Adrenal gland (tissue), 12 donors: ENCODE data around the gene CHI3L1. TPM values are rescaled to one million over a fixed set of nuclear protein-coding genes. Genes with fewer than 3 reads are reported as not detected.

Source experiments
- DNase-seq, 7 donors: peaks; one replicate each; pipeline ENCODE4 v3.0.0-alpha.2; 2019 to 2020
- H3K27ac ChIP-seq, 5 donors: fragments of 200-600 bp; sonication (generic) in 4 of 5; 1 replicate in 3 of 5; 2 replicates in 2 of 5; pipeline versions ENCODE4 v1.5.1 to v1.8.0; 2016 to 2020; ENCODE audit warnings: mild to moderate bottlenecking in 1 of 5
- H3K27me3 ChIP-seq: fragments of 200-600 bp; 2 replicates; pipeline ENCODE4 v1.8.0; 2021
- H3K36me3 ChIP-seq, 2 donors: fragments of 200-600 bp; replicated peaks in 1 of 2; 1 replicate in 1 of 2; 2 replicates in 1 of 2; pipeline versions ENCODE4 v1.5.1 to v1.8.0; 2018 to 2022
- H3K4me1 ChIP-seq, 2 donors: fragments of 200-600 bp; replicated peaks in 1 of 2; 1 replicate in 1 of 2; 2 replicates in 1 of 2; pipeline versions ENCODE4 v1.5.1 to v1.8.0; 2018 to 2021
- H3K4me3 ChIP-seq, 4 donors: fragments of 200-600 bp; sonication (generic) in 3 of 4; one replicate each; pipeline ENCODE4 v1.5.1; 2016 to 2018
- H3K9me3 ChIP-seq, 3 donors: fragments of 200-600 bp; sonication (generic) in 1 of 3; replicated peaks in 1 of 3; 1 replicate in 2 of 3; 2 replicates in 1 of 3; pipeline versions ENCODE4 v1.5.1 to v1.8.0; 2016 to 2021
- POLR2A ChIP-seq, 2 donors: fragments of 450-650 bp; IDR thresholded peaks; one replicate each; pipeline ENCODE4 v1.6.1; 2017; ENCODE audit warnings: antibody characterized with exemption in 2 of 2, mild to moderate bottlenecking in 2 of 2, moderate library complexity in 1 of 2
- WGBS, 4 donors: extraction: QIAGEN DNeasy Blood & Tissue Kit in 2 of 4; methylation state at CpG; one replicate each; pipeline versions ENCODE4 v1.1.5 to v1.1.7; 2013 to 2017; 5-methylcytosine and 5-hydroxymethylcytosine counted together
- intact Hi-C, 2 donors: fragments of 100-400 bp; cut with DNase I; formaldehyde crosslinking; loops; one replicate each; pipeline versions ENCODE4 v1.14.1 to v1.15.0; 2022 to 2023
- polyA plus RNA-seq, 3 donors: library from polyadenylated mRNA; stranded (reverse); fragments of 200-250 nt in 2 of 3; fragments of 350-450 nt in 1 of 3; fragmentation: Illumina TruSeq in 1 of 3; extraction: RNeasy Lipid Tissue Mini Kit (QIAGEN cat#74804) in 1 of 3; gene quantifications; one replicate each; pipeline ENCODE4 v1.2.3, GENCODE V29; 2013 to 2014
- total RNA-seq, 9 donors: library from RNA; depleted of rRNA in 4 of 9; stranded (reverse); fragments of >200 nt in 4 of 9; fragments of 120-200 nt in 1 of 9; fragmentation: NEBNext Ultra II Directional in 1 of 9; extraction: Animal tissue kit (Norgen Biotek cat#: 25700) in 1 of 9; gene quantifications; one replicate each; pipeline versions ENCODE4 v1.1.0 to v1.2.4, GENCODE V29; 2013 to 2023
- TF ChIP-seq, protein P1 (sequence below), 6 experiments: fragments of 450-650 bp in 4 of 6; fragments of 200-600 bp in 2 of 6; sonication (generic) in 1 of 6; IDR thresholded peaks; 1 replicate in 5 of 6; 2 replicates in 1 of 6; pipeline versions ENCODE4 v1.5.1 to v1.8.0; 2016 to 2021; ENCODE audit warnings: antibody characterized with exemption in 6 of 6, mild to moderate bottlenecking in 2 of 6, moderate library complexity in 1 of 6
- donor health status: healthy with polysubstance abuse.
- donor health status: Bipolar disorder and iron deficiency.
- donor health status: DM: yes; HTN: yes; CAD: no.
- donor health status: DM: no; HTN: no; CAD: no.
- donor health status: DM: no; HTN: no; CAD: no.
- donor health status: DM: yes; HTN: yes; CAD: no.

CHI3L1 gene
- total and polyA plus RNA-seq, 12 donors: 0.11 to 19.1 (median 0.74) TPM

DNA sequence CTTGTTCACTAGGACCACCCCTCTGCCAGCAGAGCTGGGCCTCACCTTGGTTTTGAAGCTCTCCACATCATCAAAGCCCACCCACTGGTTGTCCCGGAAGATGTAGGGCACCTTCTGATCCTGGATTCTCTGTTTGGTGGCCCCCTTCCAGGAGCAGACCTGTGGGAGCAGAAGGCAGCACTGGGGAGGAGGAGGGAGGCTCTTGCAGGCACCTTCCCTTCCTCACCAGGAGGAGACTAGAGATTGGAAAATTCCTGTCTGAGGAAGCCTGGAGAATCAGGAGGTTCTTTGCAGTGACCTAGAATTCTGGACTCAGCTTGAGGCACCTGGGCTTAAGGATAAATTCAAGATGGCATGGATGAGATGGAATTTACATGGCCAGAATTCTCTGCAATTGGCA, 32.7 kb upstream of the CHI3L1 start:
- Histone ChIP-seq H3K27ac (no peak overlapping the region), H3K36me3 (no peaks in the 10 kb centered on the region), H3K4me3 (no peak overlapping the region), H3K4me1 (no peaks in the 10 kb centered on the region), H3K27me3 (peaks cover 6% of the 10 kb centered on the region), H3K9me3 (no peaks in the 10 kb centered on the region)
- 71 to 100% (median 84%) methylated on average over 1 of the region's 1 CpG for WGBS, 4 donors
- no peak for TF ChIP-seq POLR2A (IDR thresholded peaks at IDR 0.05)
- TF ChIP-seq, protein P1, sequence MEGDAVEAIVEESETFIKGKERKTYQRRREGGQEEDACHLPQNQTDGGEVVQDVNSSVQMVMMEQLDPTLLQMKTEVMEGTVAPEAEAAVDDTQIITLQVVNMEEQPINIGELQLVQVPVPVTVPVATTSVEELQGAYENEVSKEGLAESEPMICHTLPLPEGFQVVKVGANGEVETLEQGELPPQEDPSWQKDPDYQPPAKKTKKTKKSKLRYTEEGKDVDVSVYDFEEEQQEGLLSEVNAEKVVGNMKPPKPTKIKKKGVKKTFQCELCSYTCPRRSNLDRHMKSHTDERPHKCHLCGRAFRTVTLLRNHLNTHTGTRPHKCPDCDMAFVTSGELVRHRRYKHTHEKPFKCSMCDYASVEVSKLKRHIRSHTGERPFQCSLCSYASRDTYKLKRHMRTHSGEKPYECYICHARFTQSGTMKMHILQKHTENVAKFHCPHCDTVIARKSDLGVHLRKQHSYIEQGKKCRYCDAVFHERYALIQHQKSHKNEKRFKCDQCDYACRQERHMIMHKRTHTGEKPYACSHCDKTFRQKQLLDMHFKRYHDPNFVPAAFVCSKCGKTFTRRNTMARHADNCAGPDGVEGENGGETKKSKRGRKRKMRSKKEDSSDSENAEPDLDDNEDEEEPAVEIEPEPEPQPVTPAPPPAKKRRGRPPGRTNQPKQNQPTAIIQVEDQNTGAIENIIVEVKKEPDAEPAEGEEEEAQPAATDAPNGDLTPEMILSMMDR (IDR thresholded peaks at IDR 0.05): no peak
- intact Hi-C loops: loop anchor here in 1 of 2 donors (5.0 kb wide), 2 partner anchors 102 to 182 kb away; no protein-coding TSS in a partner anchor
- DNase-seq: no peak

DNA sequence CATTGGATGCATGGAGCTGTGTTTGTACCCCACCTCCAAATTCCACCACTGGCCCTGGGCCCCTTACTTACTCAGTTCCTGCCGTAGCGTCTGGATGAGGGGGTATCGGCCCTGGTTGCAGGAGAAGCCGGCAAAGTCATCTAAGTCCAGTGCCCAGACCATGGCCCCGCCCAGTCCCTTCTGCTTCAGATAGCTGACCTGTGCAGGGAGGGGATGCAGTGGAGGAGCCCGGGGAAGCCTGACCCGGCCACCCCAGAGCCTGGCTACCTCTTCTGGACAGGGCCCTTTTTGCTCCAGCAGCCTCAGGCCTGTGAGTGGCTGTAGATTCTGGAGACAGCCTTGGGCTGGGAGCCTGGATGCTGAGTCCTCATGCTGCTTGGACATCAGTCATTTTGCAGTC, 31.2 kb upstream of the CHI3L1 start:
- H3K27ac ChIP-seq: no peak overlapping the region
- no peaks in the 10 kb centered on the region for H3K9me3 ChIP-seq
- WGBS, 4 donors: 62 to 81% (median 72%) methylated on average over 6 to 7 of the region's 7 CpGs
- no peaks in the 10 kb centered on the region for H3K36me3 ChIP-seq
- no peaks in the 10 kb centered on the region for H3K4me1 ChIP-seq
- intact Hi-C loops: loop anchor here (2.0 to 5.0 kb wide), 4 partner anchors 99 to 180 kb away; no protein-coding TSS in a partner anchor
- H3K4me3 ChIP-seq: no peak overlapping the region
- no peak for DNase-seq
- peaks cover 6% of the 10 kb centered on the region for H3K27me3 ChIP-seq
- TF ChIP-seq POLR2A (IDR thresholded peaks at IDR 0.05): no peak
- TF ChIP-seq, protein P1 (IDR thresholded peaks at IDR 0.05): no peak

DNA sequence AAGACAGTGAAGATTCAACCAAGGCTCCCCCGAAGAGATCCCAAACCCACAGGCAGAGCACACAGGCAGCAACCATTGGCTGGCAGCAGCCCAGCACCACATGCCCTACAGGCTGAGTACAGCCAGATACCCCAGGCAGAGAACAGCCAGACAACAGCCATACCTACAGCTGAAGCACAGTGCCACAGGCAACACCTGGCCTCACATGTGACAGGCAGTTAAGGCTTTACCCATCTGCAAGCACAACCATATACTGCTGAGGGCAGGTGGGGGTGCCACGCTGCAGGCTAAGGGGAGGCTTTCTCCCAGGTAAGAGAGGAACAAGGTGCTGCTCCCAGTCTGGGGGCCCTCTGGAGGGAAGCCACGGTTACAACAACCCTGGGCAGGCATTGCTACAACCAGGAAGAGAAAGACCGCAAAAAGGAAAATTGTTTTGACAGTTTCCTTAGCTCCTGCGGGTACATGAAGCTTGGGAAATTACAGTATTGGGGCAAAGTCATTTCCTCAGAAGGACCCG, 30.7 kb upstream of the CHI3L1 start:
- DNase-seq: no peak
- WGBS, 4 donors: 58 to 62% (median 60%) methylated on average over 6 of the region's 6 CpGs
- Histone ChIP-seq H3K4me3 (no peak overlapping the region), H3K36me3 (no peaks in the 10 kb centered on the region), H3K4me1 (no peaks in the 10 kb centered on the region), H3K9me3 (no peaks in the 10 kb centered on the region), H3K27ac (no peak overlapping the region), H3K27me3 (peaks cover 6% of the 10 kb centered on the region)
- TF ChIP-seq, protein P1 (IDR thresholded peaks at IDR 0.05): no peak
- TF ChIP-seq POLR2A (IDR thresholded peaks at IDR 0.05): no peak
- intact Hi-C loops: loop anchor here (2.0 to 5.0 kb wide), 4 partner anchors 98 to 180 kb away; no protein-coding TSS in a partner anchor

DNA sequence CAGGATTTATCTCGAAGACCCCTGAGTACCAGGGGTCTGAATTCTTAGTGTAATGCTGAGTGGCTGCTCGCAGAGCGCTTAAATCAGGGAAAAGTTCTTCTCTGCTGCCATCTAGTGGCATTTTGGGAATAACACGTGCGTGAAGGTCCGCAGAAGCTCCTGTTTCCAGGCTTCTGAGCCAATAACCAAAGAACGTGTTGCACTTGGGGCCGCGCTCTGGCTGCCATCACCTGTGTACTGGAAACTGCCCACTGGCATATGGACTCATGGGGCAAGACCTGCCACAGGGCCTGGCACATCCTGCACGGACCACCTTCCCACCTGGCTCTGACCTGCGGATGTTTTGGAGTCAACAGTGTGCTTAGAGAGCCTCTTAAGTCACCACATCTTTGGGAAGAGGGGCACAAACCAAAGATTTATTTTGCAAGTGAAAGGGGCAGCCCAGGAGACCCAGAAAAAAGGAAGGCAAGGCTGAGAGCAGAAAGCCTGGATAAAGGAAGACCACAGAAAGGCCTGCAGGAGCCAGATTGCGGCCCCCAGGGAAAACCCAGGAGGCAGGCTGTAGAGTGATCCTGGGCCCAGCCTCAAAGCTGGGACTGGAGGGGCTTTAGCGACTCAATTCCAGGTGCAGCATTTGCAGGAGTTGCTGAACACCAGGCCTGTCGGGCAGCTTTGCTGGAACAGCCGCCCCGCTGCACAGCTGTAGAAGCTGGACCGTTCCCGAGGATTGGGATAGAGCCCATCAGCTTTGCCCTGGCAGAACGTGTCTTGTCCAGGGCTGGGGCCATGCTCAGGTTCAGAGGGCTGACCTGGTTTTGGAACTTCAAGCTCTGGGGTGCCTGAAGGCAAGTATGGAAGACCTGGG, 30.0 kb upstream of the CHI3L1 start:
- no peak for TF ChIP-seq POLR2A (IDR thresholded peaks at IDR 0.05)
- TF ChIP-seq, protein P1 (IDR thresholded peaks at IDR 0.05): peak; percentile 62 to 82 (median 75)
- intact Hi-C loops: loop anchor here (2.0 to 5.0 kb wide), 4 partner anchors 98 to 179 kb away; no protein-coding TSS in a partner anchor
- 24 to 37% (median 32%) methylated on average over 16 to 19 of the region's 19 CpGs for WGBS, 4 donors
- H3K36me3 ChIP-seq: no peaks in the 10 kb centered on the region
- no peak overlapping the region for H3K4me3 ChIP-seq
- H3K4me1 ChIP-seq: no peaks in the 10 kb centered on the region
- H3K9me3 ChIP-seq: no peaks in the 10 kb centered on the region
- no peak overlapping the region for H3K27ac ChIP-seq
- peaks cover 6% of the 10 kb centered on the region for H3K27me3 ChIP-seq
- peak; percentile 30 to 78 (median 66) for DNase-seq
